Astrocyte of the cerebellum (primary cell): ENCODE data around the gene PTPRH.

Experiments
- DNase-seq: peaks from one replicate; pipeline ENCODE4 v3.0.0-alpha.2; 2011; ENCODE audit warnings: low read depth
- H3K4me3 ChIP-seq: 2 replicates; pipeline ENCODE4 v1.5.1; 2011; ENCODE audit warnings: mild to moderate bottlenecking, low read depth, low read length, moderate library complexity
- in situ Hi-C: cut with HindIII; loops from 2 replicates; pipeline ENCODE4 v1.10.0; 2017; ENCODE audit warnings: low sequenced_read_pairs
- TF ChIP-seq, protein P1 (sequence below): IDR thresholded peaks from 2 replicates; pipeline ENCODE4 v1.5.1; 2012; ENCODE audit warnings: low read length, low read depth, moderate library complexity, mild to moderate bottlenecking; ENCODE audit errors: missing control alignments

Gene PTPRH

DNA sequence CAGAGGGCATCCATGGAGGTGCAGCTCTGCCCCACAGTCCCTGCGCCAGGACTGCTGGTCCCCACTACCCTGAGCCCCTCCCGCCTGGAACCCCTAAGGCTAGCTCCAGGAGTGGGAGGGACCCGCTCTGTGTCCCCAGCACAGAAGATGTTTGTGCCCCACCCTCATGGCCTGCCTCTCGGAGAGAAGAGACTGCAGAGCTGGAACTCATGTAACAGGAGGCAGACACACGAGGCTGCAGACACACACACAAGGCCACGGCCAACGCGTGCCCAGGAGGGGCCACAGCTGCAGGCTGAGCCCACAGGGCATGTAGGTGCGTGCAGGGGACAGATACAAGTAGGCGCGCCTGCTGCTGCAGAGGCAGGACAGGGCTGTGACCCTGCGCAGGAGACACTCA, 29.7 kb upstream of the PTPRH start:
- no peak for DNase-seq
- TF ChIP-seq, protein P1, sequence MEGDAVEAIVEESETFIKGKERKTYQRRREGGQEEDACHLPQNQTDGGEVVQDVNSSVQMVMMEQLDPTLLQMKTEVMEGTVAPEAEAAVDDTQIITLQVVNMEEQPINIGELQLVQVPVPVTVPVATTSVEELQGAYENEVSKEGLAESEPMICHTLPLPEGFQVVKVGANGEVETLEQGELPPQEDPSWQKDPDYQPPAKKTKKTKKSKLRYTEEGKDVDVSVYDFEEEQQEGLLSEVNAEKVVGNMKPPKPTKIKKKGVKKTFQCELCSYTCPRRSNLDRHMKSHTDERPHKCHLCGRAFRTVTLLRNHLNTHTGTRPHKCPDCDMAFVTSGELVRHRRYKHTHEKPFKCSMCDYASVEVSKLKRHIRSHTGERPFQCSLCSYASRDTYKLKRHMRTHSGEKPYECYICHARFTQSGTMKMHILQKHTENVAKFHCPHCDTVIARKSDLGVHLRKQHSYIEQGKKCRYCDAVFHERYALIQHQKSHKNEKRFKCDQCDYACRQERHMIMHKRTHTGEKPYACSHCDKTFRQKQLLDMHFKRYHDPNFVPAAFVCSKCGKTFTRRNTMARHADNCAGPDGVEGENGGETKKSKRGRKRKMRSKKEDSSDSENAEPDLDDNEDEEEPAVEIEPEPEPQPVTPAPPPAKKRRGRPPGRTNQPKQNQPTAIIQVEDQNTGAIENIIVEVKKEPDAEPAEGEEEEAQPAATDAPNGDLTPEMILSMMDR: no peak
- no peak overlapping the region for H3K4me3 ChIP-seq
- in situ Hi-C loops: no loop called here

DNA sequence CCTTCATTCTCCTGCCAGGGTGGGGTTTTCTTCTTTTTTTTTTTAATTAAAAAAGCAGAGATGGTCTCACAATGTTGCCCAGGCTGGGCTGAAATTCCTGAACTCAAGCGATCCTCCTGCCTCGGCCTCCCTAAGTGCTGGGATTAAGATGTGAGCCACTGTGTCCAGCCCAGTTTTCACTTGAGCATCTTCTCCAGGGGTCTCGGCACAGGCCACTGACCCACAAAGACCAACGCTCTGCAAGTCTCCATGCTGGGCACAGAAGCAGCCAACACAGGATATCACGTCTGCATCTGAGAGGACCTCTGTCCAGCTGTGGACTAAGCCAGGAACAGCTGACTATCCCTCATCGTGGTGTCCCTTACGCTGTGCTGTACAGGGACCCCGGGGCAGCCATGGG, 28.7 kb upstream of the PTPRH start:
- in situ Hi-C loops: no loop called here
- DNase-seq: no peak
- no peak overlapping the region for H3K4me3 ChIP-seq
- TF ChIP-seq, protein P1: no peak

DNA sequence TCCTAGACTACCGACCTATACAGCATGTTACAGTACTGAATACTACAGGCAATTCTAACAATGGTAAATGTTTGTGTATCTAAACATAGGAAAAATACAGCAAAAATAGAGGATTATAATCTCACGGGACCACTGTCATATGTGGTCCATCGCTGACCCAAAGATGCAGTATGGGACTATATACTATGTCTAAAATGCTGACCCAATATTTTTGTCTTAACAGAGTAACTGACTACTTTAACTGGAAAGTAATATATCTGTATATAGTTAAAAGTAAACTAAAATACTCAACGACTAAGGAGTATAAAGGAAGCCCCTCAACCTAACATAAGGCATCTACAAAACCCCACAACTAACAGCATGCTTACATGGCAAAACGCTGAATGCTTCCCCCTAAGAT, 23.7 kb upstream of the PTPRH start:
- no peak for DNase-seq
- TF ChIP-seq, protein P1: no peak
- in situ Hi-C loops: no loop called here
- no peak overlapping the region for H3K4me3 ChIP-seq

DNA sequence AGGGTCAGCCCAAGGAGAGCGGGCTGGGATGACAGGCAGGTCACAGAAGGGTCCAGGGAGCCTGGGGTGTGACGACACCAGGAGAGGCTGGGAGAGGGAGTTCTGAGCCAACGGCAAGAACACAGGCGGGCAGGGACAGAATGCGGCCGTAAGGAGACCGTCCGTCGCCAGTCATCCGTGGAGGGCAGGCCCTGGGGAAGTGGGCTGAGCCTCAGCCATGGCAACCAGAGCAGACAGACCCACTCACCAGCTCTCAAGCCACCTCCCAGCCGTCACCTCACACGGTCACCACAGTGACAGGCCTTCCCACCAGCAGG, 22.9 kb upstream of the PTPRH start:
- no peak overlapping the region for H3K4me3 ChIP-seq
- in situ Hi-C loops: no loop called here
- TF ChIP-seq, protein P1: no peak
- DNase-seq: no peak

DNA sequence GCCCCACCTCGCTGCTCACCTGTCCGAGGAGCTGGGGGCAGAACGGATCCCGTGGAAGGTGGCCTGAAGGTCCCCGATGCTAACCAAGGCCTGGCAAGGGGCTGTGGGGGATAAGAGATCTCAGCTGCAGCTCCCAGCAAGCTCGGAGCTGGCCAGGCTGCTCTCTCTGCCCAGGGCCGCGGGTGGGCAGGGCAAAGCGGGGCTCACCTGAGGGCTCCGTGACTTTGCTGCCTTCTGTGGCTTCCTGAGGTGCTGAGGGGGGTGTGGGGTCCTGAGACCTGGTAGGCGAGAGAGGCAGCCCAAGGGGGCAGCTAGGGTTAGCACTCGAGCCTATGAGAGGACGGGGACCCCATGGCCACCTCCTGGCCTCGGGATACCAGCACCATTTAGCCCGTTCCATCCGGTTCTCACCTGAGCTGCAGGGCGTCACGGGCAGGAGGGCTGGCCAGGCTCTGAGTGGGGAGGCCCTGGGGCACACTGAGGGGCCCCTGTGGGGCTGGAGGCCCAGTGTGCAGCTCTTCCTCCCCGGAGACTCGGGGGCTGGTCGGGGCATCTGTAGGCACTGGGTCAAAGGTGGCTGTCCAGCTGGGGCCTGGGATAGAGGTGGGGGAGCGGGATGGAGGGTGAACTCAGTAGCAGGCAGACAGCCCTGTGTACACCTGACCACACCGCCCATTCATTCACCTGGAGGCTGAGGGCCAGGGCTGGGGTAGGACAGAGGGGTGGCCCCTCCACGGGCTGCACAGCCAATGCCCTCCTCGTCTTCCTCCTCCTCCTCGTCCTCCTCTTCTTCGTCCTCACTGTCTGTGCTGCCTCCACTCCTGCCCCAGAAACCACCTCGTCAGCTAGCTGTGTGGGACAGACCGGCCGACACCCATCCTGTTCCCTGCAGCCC, 22.3 kb upstream of the PTPRH start:
- no peak overlapping the region for H3K4me3 ChIP-seq
- TF ChIP-seq, protein P1: no peak
- in situ Hi-C loops: no loop called here
- no peak for DNase-seq

DNA sequence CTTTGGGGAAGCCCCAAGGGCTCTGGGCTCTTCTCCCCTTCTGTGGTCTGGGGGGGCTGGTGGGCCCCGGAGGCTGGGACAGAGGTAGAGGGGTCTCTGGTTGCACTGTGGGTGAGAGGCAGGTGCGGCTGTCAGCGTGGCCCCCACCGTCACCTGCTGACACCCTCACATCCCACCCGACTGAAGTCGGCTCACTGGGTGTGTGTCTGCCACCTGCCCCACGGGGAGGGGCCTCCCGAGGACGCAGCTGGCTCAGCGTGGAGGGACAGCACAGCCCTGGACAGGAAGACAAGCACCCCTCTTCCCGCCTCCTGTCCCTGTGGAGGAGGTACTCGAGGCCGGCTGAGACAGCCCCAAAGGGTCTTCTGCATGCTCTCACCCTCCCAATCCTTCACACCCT, 21.5 kb upstream of the PTPRH start:
- no peak for DNase-seq
- in situ Hi-C loops: no loop called here
- TF ChIP-seq, protein P1: no peak
- no peak overlapping the region for H3K4me3 ChIP-seq
